GM12892 (cell line): ENCODE results near the gene WDR27.

Experiments used
- POLR2A ChIP-seq: IDR thresholded peaks from 2 replicates; pipeline ENCODE4 v1.6.1; 2011; ENCODE audit warnings: low read depth, low read length, control low read depth
- POLR2AphosphoS5 ChIP-seq: IDR thresholded peaks from 2 replicates; pipeline ENCODE4 v1.6.1; 2011; ENCODE audit warnings: low read depth, low read length, control low read depth
- TAF1 ChIP-seq: IDR thresholded peaks from 2 replicates; pipeline ENCODE4 v1.6.1; 2011; ENCODE audit warnings: low read depth, mild to moderate bottlenecking, control low read depth, low read length, borderline replicate concordance

GRCh38 chr6:169534039-169534421 lies 167.8 kb downstream of the WDR27 start:
- no peak for TF ChIP-seq POLR2AphosphoS5
- TF ChIP-seq TAF1, result no peak
- TF ChIP-seq POLR2A, result no peak
